ENCODE results near the gene TXLNB. TPM values are rescaled to one million over a fixed set of nuclear protein-coding genes. Genes with fewer than 3 reads are reported as not detected.

TXLNB gene
- total and polyA plus RNA-seq, 2 of the 13 experiments (the other 11 are each of a cell fraction or from before 2014, with no cell fraction given) = not detected

DNA sequence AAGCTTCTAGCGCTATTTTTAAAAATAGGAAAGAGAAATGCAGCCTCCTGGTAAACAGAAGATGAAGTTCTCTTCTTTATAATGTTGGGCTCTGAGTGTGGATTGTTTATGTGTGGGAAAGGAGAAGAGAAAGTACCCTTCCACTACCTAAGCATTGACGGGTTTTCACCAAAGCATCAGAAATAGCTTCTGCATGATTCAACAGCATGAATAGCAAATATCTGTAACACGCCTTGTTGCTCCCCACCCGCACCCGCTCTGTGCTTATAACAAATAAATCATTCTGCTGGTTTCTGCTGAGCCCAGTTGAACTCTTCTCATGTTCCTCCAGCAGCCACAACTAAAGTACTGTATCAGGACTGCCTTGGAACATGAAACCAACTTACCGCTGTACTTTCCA is 20.7 kb downstream of the TXLNB start (continued):
- TF ChIP-seq ZFYVE20 (CRISPR knock-in tag; IDR thresholded peaks at IDR 0.05; ENCODE audit: borderline replicate concordance, low read depth) (no peak), HNF4G (IDR thresholded peaks at IDR 0.05; ENCODE audit: borderline replicate concordance, low read depth, low read length) (no peak), HNF4G (CRISPR knock-in tag; IDR thresholded peaks at IDR 0.05; ENCODE audit: borderline replicate concordance, low read depth) (no peak), NFATC3 (CRISPR knock-in tag; IDR thresholded peaks at IDR 0.05) (no peak), U2AF2 (IDR thresholded peaks at IDR 0.05; ENCODE audit: low read depth, low read length) (no peak), ZNF709 (CRISPR knock-in tag; IDR thresholded peaks at IDR 0.05) (no peak), TARDBP (CRISPR knock-in tag; IDR thresholded peaks at IDR 0.05) (no peak), DNMT1 (CRISPR knock-in tag; IDR thresholded peaks at IDR 0.05) (no peak), RFX3 (CRISPR knock-in tag; IDR thresholded peaks at IDR 0.05) (no peak)
- TF ChIP-seq, protein P1, sequence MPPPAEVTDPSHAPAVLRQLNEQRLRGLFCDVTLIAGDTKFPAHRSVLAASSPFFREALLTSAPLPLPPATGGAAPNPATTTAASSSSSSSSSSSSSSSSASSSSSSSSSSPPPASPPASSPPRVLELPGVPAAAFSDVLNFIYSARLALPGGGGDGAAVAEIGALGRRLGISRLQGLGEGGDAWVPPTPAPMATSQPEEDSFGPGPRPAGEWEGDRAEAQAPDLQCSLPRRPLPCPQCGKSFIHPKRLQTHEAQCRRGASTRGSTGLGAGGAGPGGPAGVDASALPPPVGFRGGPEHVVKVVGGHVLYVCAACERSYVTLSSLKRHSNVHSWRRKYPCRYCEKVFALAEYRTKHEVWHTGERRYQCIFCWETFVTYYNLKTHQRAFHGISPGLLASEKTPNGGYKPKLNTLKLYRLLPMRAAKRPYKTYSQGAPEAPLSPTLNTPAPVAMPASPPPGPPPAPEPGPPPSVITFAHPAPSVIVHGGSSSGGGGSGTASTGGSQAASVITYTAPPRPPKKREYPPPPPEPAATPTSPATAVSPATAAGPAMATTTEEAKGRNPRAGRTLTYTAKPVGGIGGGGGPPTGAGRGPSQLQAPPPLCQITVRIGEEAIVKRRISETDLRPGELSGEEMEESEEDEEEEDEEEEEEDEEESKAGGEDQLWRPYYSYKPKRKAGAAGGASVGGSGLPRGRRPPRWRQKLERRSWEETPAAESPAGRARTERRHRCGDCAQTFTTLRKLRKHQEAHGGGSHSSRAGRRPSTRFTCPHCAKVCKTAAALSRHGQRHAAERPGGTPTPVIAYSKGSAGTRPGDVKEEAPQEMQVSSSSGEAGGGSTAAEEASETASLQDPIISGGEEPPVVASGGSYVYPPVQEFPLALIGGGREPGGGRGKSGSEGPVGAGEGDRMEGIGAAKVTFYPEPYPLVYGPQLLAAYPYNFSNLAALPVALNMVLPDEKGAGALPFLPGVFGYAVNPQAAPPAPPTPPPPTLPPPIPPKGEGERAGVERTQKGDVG (CRISPR knock-in tag; IDR thresholded peaks at IDR 0.05; ENCODE audit: borderline replicate concordance) = no peak
- TF ChIP-seq, protein P2, sequence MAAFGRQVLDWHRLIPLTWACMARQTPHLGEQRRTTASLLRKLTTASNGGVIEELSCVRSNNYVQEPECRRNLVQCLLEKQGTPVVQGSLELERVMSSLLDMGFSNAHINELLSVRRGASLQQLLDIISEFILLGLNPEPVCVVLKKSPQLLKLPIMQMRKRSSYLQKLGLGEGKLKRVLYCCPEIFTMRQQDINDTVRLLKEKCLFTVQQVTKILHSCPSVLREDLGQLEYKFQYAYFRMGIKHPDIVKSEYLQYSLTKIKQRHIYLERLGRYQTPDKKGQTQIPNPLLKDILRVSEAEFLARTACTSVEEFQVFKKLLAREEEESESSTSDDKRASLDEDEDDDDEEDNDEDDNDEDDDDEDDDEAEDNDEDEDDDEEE (CRISPR knock-in tag; IDR thresholded peaks at IDR 0.05) = no peak
- TF ChIP-seq, protein P3, sequence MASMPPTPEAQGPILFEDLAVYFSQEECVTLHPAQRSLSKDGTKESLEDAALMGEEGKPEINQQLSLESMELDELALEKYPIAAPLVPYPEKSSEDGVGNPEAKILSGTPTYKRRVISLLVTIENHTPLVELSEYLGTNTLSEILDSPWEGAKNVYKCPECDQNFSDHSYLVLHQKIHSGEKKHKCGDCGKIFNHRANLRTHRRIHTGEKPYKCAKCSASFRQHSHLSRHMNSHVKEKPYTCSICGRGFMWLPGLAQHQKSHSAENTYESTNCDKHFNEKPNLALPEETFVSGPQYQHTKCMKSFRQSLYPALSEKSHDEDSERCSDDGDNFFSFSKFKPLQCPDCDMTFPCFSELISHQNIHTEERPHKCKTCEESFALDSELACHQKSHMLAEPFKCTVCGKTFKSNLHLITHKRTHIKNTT (CRISPR knock-in tag; IDR thresholded peaks at IDR 0.05) = no peak

Data from HepG2 (cell line).